Stimulated activated CD8-positive, alpha-beta memory T cell treated with anti-CD3 and anti-CD28 coated beads, Interleukin-12 subunit alpha, Interleukin-12 subunit beta, amount 100 ng/mL, for 1 hour (primary cell): Measurements from ENCODE around the gene RAN.
"Not testable (repeated sequence)": the region's sequence is repeated elsewhere in the genome, so short reads cannot be mapped to it uniquely, and the experiment has no call there.

Experiments used
- DNase-seq: peaks from one replicate; pipeline ENCODE4 v3.0.0-alpha.2; 2020; ENCODE audit warnings: low read depth

RAN gene

GRCh38 chr12:130878193-130879185, 6.6 kb downstream of the RAN start:
- DNase-seq, result no peak

GRCh38 chr12:130879212-130879686, 7.4 kb downstream of the RAN start:
- DNase-seq, result no peak

GRCh38 chr12:130879781-130880389, 8.0 kb downstream of the RAN start:
- no peak for DNase-seq

GRCh38 chr12:130880411-130880885, 8.6 kb downstream of the RAN start:
- DNase-seq, result no peak

- no peak for DNase-seq
Observed at GRCh38 chr12:130881046-130881445, 9.2 kb downstream of the RAN start.

- DNase-seq, result no peak
Observed at GRCh38 chr12:130881548-130881947, 9.7 kb downstream of the RAN start.

- DNase-seq, result not testable (repeated sequence)
Observed at GRCh38 chr12:130887190-130887589, 15.3 kb downstream of the RAN start.

- no peak for DNase-seq
Observed at GRCh38 chr12:130904064-130904463, 32.2 kb downstream of the RAN start.

- DNase-seq, result not testable (repeated sequence)
Observed at GRCh38 chr12:130904936-130905455, 33.1 kb downstream of the RAN start.

- no peak for DNase-seq
Observed at GRCh38 chr12:130909111-130909510, 37.2 kb downstream of the RAN start.

- DNase-seq, result no peak
Observed at GRCh38 chr12:130911193-130911592, 39.3 kb downstream of the RAN start.

- DNase-seq, result no peak
Observed at GRCh38 chr12:130911933-130912332, 40.1 kb downstream of the RAN start.

GRCh38 chr12:130916241-130916911, 44.5 kb downstream of the RAN start:
- DNase-seq, result no peak

GRCh38 chr12:130917607-130918006, 45.7 kb downstream of the RAN start:
- DNase-seq, result no peak

GRCh38 chr12:130919086-130919485, 47.2 kb downstream of the RAN start:
- DNase-seq, result no peak

GRCh38 chr12:130920119-130920703, 48.3 kb downstream of the RAN start:
- no peak for DNase-seq

GRCh38 chr12:130920723-130921381, 49.0 kb downstream of the RAN start:
- DNase-seq, result no peak

- DNase-seq, result no peak
Observed at GRCh38 chr12:130922511-130922953, 50.7 kb downstream of the RAN start.

- DNase-seq, result no peak
Observed at GRCh38 chr12:130924966-130925665, 53.2 kb downstream of the RAN start.

GRCh38 chr12:130925666-130926015, 53.8 kb downstream of the RAN start:
- no peak for DNase-seq
